ENCODE measurements around the gene PBX1.

GRCh38 chr1:164569241-164569640, 10.3 kb downstream of the PBX1 start:
- TF ChIP-seq, protein P1, sequence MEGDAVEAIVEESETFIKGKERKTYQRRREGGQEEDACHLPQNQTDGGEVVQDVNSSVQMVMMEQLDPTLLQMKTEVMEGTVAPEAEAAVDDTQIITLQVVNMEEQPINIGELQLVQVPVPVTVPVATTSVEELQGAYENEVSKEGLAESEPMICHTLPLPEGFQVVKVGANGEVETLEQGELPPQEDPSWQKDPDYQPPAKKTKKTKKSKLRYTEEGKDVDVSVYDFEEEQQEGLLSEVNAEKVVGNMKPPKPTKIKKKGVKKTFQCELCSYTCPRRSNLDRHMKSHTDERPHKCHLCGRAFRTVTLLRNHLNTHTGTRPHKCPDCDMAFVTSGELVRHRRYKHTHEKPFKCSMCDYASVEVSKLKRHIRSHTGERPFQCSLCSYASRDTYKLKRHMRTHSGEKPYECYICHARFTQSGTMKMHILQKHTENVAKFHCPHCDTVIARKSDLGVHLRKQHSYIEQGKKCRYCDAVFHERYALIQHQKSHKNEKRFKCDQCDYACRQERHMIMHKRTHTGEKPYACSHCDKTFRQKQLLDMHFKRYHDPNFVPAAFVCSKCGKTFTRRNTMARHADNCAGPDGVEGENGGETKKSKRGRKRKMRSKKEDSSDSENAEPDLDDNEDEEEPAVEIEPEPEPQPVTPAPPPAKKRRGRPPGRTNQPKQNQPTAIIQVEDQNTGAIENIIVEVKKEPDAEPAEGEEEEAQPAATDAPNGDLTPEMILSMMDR (IDR thresholded peaks at IDR 0.05; ENCODE audit: low read length) = no peak
- no peak for TF ChIP-seq EZH2 (optimal IDR thresholded peaks at IDR 0.05; ENCODE audit: low read depth, low read length)
- TF ChIP-seq EZH2phosphoT487 (IDR thresholded peaks at IDR 0.05; ENCODE audit: low read length) = no peak
